Measurements from ENCODE around the gene MEGF11. TPM values are rescaled to one million over a fixed set of nuclear protein-coding genes. Genes with fewer than 3 reads are reported as not detected.
A peak's percentile ranks its signal among the peaks of the same experiment; 100 is the strongest.

The MEGF11 gene
- total RNA-seq, 2 donors from 2014 or later = not detected

- Histone ChIP-seq H3K9me3 (no peaks in the 10 kb centered on the region), H3K27me3 (peaks cover 43% of the 10 kb centered on the region), H3K4me3 (no peak overlapping the region), H3K27ac (no peak overlapping the region), H3K36me3 (no peaks in the 10 kb centered on the region), H3K4me1 (peaks cover 18% of the 10 kb centered on the region), H3K9ac (ENCODE audit: low read depth in 2 of 2, low read length in 2 of 2) (no peak overlapping the region)
- TF ChIP-seq CTCF (IDR thresholded peaks at IDR 0.05) = no peak
- no peak for DNase-seq
- intact Hi-C loops (cut with DNase I) = no loop called here
Measured at GRCh38 chr15:66256692-66257091, 3.1 kb upstream of the MEGF11 start.

DNA sequence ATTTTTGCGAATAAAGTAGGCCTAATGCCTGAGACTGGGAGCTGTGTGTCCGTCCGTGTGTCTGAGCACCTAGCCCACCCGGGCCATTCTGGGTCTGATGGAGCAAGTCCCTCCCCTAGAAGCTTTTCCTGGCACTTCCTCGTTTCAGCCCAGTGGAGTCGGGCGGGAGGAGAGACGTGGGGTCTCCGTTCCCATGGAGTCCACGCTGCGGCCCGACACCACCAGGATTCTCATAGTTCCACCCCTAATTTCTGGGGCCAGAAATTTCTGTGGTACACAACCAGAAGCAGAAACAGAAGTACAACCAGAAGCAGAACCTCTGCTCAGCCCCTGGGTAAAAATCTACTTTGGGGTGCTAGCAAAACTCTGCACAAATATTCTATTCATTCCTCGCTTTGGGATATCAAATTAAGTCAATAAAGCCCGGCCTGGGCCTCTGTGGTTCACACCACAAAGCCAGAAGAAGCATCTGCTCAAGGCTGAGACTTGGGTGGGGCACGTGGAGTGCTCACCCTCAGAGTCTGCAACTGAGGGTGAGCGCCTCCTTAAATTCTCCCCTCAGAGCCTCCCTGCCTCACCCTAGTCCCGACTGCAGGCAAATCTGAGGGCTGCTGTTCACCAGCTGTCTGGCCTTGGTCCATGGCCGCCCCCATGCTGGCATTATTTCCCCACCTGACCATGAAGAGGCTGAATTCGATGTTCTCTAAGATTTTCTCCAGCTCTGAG lies 1.6 kb upstream of the MEGF11 start:
- DNase-seq = no peak
- no peak for TF ChIP-seq CTCF (IDR thresholded peaks at IDR 0.05)
- Histone ChIP-seq H3K4me3 (no peak overlapping the region), H3K27me3 (peaks cover 56% of the 10 kb centered on the region), H3K9me3 (no peaks in the 10 kb centered on the region), H3K27ac (no peak overlapping the region), H3K9ac (ENCODE audit: low read depth in 2 of 2, low read length in 2 of 2) (no peak overlapping the region), H3K4me1 (peaks cover 18% of the 10 kb centered on the region), H3K36me3 (no peaks in the 10 kb centered on the region)
- intact Hi-C loops (cut with DNase I) = loop anchor here (5.0 kb wide), 1 partner anchor 32 kb away; no protein-coding TSS in a partner anchor

DNA sequence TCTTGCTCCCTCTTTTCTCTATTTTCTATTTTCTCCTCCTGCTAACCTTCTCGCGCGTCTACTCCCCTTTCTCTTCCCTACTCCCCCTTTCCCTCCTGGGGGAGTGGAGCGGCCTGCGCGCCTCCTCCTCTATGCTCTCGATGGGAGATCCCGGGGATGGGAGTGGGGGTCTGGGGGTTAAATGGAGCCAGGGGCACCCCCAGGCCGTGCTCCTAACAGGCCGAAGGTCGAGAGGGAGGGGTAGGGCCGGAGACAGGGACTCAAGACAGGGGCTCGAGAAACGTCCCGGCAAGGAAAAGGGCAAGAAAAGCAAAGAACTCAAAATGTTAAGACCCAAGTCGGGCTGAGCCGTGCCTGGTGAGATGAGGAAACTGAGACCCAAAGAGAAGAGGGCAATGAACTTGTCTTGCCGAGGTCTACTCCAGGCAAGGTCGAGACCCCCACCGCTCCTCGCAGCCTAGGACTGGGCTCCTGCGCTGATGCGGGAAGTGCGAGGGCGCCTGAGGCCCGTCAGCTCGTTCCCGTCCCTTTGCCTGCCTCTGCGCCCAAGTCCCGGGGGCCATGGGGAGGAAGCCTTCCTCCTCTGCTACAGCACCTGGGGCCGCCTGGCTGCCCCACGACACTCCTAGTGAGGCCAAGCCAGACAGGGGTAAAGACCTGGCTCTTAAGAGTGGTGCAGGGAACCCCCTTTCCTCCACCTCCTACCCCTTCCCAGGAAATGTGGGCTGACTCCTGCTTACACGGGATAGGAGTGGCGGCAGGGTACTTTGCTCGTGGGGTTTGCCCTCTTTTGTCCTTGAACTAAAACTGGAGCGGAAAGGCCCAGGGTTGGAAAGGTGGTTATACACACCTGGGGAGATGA lies 770 bp upstream of the MEGF11 start:
- no peaks in the 10 kb centered on the region for H3K36me3 ChIP-seq
- no peaks in the 10 kb centered on the region for H3K9me3 ChIP-seq
- intact Hi-C loops (cut with DNase I) = loop anchor here (5.0 kb wide), 1 partner anchor 33 kb away; no protein-coding TSS in a partner anchor
- DNase-seq = no peak
- peaks cover 18% of the 10 kb centered on the region for H3K4me1 ChIP-seq
- H3K9ac ChIP-seq (ENCODE audit: low read depth in 2 of 2, low read length in 2 of 2) = no peak overlapping the region
- TF ChIP-seq CTCF (IDR thresholded peaks at IDR 0.05) = no peak
- H3K27me3 ChIP-seq = peaks cover 56% of the 10 kb centered on the region
- H3K27ac ChIP-seq = no peak overlapping the region
- peak overlapping the region; percentile 47 for H3K4me3 ChIP-seq

GRCh38 chr15:66252685-66253417 lies 699 bp downstream of the MEGF11 start:
- DNase-seq = no peak
- peak overlapping the region in 1 of 2 donors; percentile 24 for H3K9ac ChIP-seq (ENCODE audit: low read depth in 2 of 2, low read length in 2 of 2)
- peak overlapping the region; percentile 47 for H3K4me3 ChIP-seq
- no peaks in the 10 kb centered on the region for H3K36me3 ChIP-seq
- H3K27me3 ChIP-seq = peaks cover 56% of the 10 kb centered on the region
- no peak overlapping the region for H3K27ac ChIP-seq
- H3K4me1 ChIP-seq = peaks cover 18% of the 10 kb centered on the region
- H3K9me3 ChIP-seq = no peaks in the 10 kb centered on the region
- TF ChIP-seq CTCF (IDR thresholded peaks at IDR 0.05) = peak; percentile 38
- intact Hi-C loops (cut with DNase I) = loop anchor here (5.0 kb wide), 1 partner anchor 34 kb away; no protein-coding TSS in a partner anchor
